H9 (cell line): Measurements from ENCODE around the gene ASCC3. TPM values are rescaled to one million over a fixed set of nuclear protein-coding genes. Genes with fewer than 3 reads are reported as not detected.

Experiments
- DNase-seq: peaks from one replicate; pipeline ENCODE4 v3.0.0-alpha.2; 2017
- H2AFZ ChIP-seq: one replicate; pipeline ENCODE4 v1.6.1; 2013; ENCODE audit warnings: mild to moderate bottlenecking, low read length, control low read depth, moderate library complexity
- H2AK5ac ChIP-seq: 2 replicates; pipeline ENCODE4 v1.6.1; 2013; ENCODE audit warnings: low read length, control low read depth, mixed read lengths; ENCODE audit not compliant: insufficient read length
- H2BK120ac ChIP-seq: one replicate; pipeline ENCODE4 v1.6.1; 2013; ENCODE audit warnings: low read depth, mild to moderate bottlenecking, low read length, control low read depth, inconsistent platforms; ENCODE audit not compliant: poor library complexity, severe bottlenecking
- H2BK12ac ChIP-seq: 2 replicates; pipeline ENCODE4 v1.6.1; 2013; ENCODE audit warnings: low read length, control low read depth, mixed read lengths, low read depth; ENCODE audit not compliant: insufficient read length
- H2BK15ac ChIP-seq: 2 replicates; pipeline ENCODE4 v1.6.1; 2013; ENCODE audit warnings: low read depth, low read length, control low read depth
- H2BK20ac ChIP-seq: one replicate; pipeline ENCODE4 v1.6.1; 2013; ENCODE audit warnings: low read depth, mild to moderate bottlenecking, low read length, control low read depth, inconsistent platforms; ENCODE audit not compliant: poor library complexity, severe bottlenecking
- H2BK5ac ChIP-seq: 2 replicates; pipeline ENCODE4 v1.6.1; 2013; ENCODE audit warnings: low read length, control low read depth, mixed read lengths; ENCODE audit not compliant: insufficient read length
- H3K14ac ChIP-seq: 2 replicates; pipeline ENCODE4 v1.6.1; 2013; ENCODE audit warnings: low read length, control low read depth; ENCODE audit not compliant: insufficient read depth
- H3K18ac ChIP-seq: 2 replicates; pipeline ENCODE4 v1.6.1; 2013; ENCODE audit warnings: low read depth, mild to moderate bottlenecking, mixed read lengths, low read length, control low read depth; ENCODE audit not compliant: insufficient read length
- H3K23ac ChIP-seq: 2 replicates; pipeline ENCODE4 v1.6.1; 2013; ENCODE audit warnings: low read length, control low read depth, mixed read lengths, low read depth; ENCODE audit not compliant: insufficient read length
- H3K23me2 ChIP-seq: 2 replicates; pipeline ENCODE4 v1.6.1; 2013; ENCODE audit warnings: low read depth, mild to moderate bottlenecking, mixed read lengths, low read length, control low read depth; ENCODE audit not compliant: insufficient read length, poor library complexity, severe bottlenecking
- H3K27ac ChIP-seq: 2 replicates; pipeline ENCODE4 v1.5.1; 2013; ENCODE audit warnings: low read length, control low read depth, mixed read lengths, low read depth; ENCODE audit not compliant: insufficient read length
- H3K27me3 ChIP-seq: 2 replicates; pipeline ENCODE4 v1.6.1; 2013; ENCODE audit warnings: low read length, control low read depth, inconsistent platforms; ENCODE audit not compliant: insufficient read depth
- H3K4ac ChIP-seq: 2 replicates; pipeline ENCODE4 v1.6.1; 2013; ENCODE audit warnings: low read depth, mild to moderate bottlenecking, control low read depth, inconsistent platforms, low read length, moderate library complexity
- H3K4me1 ChIP-seq: 2 replicates; pipeline ENCODE4 v1.6.1; 2013; ENCODE audit warnings: low read length, control low read depth, inconsistent platforms; ENCODE audit not compliant: insufficient read depth
- H3K4me2 ChIP-seq: 2 replicates; pipeline ENCODE4 v1.6.1; 2013; ENCODE audit warnings: low read length, control low read depth, mixed read lengths; ENCODE audit not compliant: insufficient read length, insufficient read depth
- H3K56ac ChIP-seq: 2 replicates; pipeline ENCODE4 v1.6.1; 2013; ENCODE audit warnings: low read depth, mild to moderate bottlenecking, mixed read lengths, low read length, control low read depth; ENCODE audit not compliant: insufficient read length
- H3K79me1 ChIP-seq: 2 replicates; pipeline ENCODE4 v1.6.1; 2013; ENCODE audit warnings: low read depth, mild to moderate bottlenecking, moderate library complexity, low read length, control low read depth, inconsistent platforms; ENCODE audit not compliant: insufficient read depth, poor library complexity, severe bottlenecking
- H3K79me2 ChIP-seq: 2 replicates; pipeline ENCODE4 v1.6.1; 2013; ENCODE audit warnings: low read length, control low read depth, inconsistent platforms; ENCODE audit not compliant: insufficient read depth
- H3K9ac ChIP-seq: 2 replicates; pipeline ENCODE4 v1.6.1; 2013; ENCODE audit warnings: low read length, control low read depth, mixed read lengths; ENCODE audit not compliant: insufficient read length; ENCODE audit errors: extremely low read depth
- H3K9me3 ChIP-seq: one replicate; pipeline ENCODE4 v1.6.1; 2013; ENCODE audit warnings: low read depth, low read length, inconsistent platforms; ENCODE audit not compliant: control insufficient read depth
- H3T11ph ChIP-seq: one replicate; pipeline ENCODE4 v1.6.1; 2013; ENCODE audit warnings: mild to moderate bottlenecking, low read length, control low read depth, inconsistent platforms
- H4K20me1 ChIP-seq: one replicate; pipeline ENCODE4 v1.6.1; 2013; ENCODE audit not compliant: control insufficient read depth, insufficient read length, insufficient read depth
- H4K5ac ChIP-seq: 2 replicates; pipeline ENCODE4 v1.6.1; 2013; ENCODE audit warnings: low read depth, mild to moderate bottlenecking, mixed read lengths, low read length, control low read depth; ENCODE audit not compliant: insufficient read length
- H4K8ac ChIP-seq: replicated peaks from 2 replicates; pipeline ENCODE4 v1.6.1; 2013; ENCODE audit warnings: low read length, control low read depth, mixed read lengths, low read depth; ENCODE audit not compliant: insufficient read length
- H4K91ac ChIP-seq: 2 replicates; pipeline ENCODE4 v1.6.1; 2013; ENCODE audit warnings: low read depth, mild to moderate bottlenecking, moderate library complexity, mixed read lengths, low read length, control low read depth; ENCODE audit not compliant: insufficient read length
- H3K27ac Mint-ChIP-seq, 3 experiments: 2 replicates in 2 of 3; 3 replicates in 1 of 3; pipeline ENCODE4 v1.8.0; 2020 to 2021; ENCODE audit warnings: mixed read lengths in 3 of 3, mild to moderate bottlenecking in 1 of 3, moderate library complexity in 1 of 3
- H3K27me3 Mint-ChIP-seq: 2 replicates; pipeline ENCODE4 v1.8.0; 2021; ENCODE audit warnings: low read depth, mild to moderate bottlenecking, moderate library complexity, mixed read lengths
- H3K36me3 Mint-ChIP-seq, 3 experiments: 2 replicates in 2 of 3; 3 replicates in 1 of 3; pipeline ENCODE4 v1.8.0; 2020 to 2021; ENCODE audit warnings: low read depth in 3 of 3, mixed read lengths in 3 of 3; ENCODE audit not compliant: insufficient read depth in 1 of 3
- H3K4me1 Mint-ChIP-seq, 2 experiments: 2 replicates each; pipeline ENCODE4 v1.8.0; 2020; ENCODE audit warnings: mixed read lengths in 2 of 2
- H3K4me3 Mint-ChIP-seq, 2 experiments: 2 replicates in 1 of 2; 3 replicates in 1 of 2; pipeline ENCODE4 v1.8.0; 2020 to 2021; ENCODE audit warnings: mild to moderate bottlenecking in 2 of 2, mixed read lengths in 2 of 2, moderate library complexity in 1 of 2
- H3K9me3 Mint-ChIP-seq, 2 experiments: 2 replicates in 1 of 2; 3 replicates in 1 of 2; pipeline ENCODE4 v1.8.0; 2020; ENCODE audit warnings: mild to moderate bottlenecking in 2 of 2, mixed read lengths in 2 of 2, moderate library complexity in 1 of 2
- WGBS: extraction: QIAGEN DNeasy Blood & Tissue Kit; methylation state at CpG from one replicate; pipeline ENCODE4 v1.1.7; 2013; ENCODE audit warnings: missing lambda C conversion rate, low lambda C conversion rate, mixed read lengths; ENCODE audit not compliant: insufficient read length; ENCODE audit errors: extremely low coverage; 5-methylcytosine and 5-hydroxymethylcytosine counted together
- total RNA-seq: library from RNA; stranded (reverse); gene quantifications from 2 replicates; pipeline ENCODE4 v1.2.1, GENCODE V29; 2021
- TF ChIP-seq, protein P1 (sequence below): fragments of 200-600 bp; sonication (generic); conservative IDR thresholded peaks from 3 replicates; pipeline ENCODE4 v1.8.0; 2021; ENCODE audit warnings: antibody characterized with exemption, mild to moderate bottlenecking

Gene ASCC3
- total RNA-seq, 1 experiment from 2014 or later, result 63.8 TPM

DNA sequence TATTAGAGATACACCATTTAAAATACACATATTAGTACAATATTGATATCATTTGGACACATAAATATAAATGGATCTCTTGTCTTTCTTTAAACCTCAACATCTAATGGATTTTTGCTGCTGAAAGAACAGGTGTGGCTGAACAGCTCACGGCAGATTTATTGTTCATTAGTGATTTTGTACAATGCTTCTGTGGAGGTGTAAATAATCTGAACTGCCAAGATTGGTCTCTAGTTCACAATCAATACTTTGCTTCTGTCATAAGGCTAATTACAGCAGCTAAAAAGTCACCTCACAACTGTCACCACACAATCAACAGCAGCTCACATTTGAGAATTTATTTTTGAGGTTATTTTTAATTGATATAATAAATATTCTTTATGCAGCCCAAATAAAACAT is 254.4 kb downstream of the ASCC3 start:
- H3K79me2 ChIP-seq, result no peaks in the 10 kb centered on the region
- H3K36me3 Mint-ChIP-seq, result peaks cover 6 to 21% (median 7%) of the 10 kb centered on the region in 3 experiments; a peak in 6 of 7 replicates
- H2BK5ac ChIP-seq, result no peak overlapping the region
- H3K4me1 ChIP-seq, result no peaks in the 10 kb centered on the region
- no peak overlapping the region for H4K5ac ChIP-seq
- H3K9me3 ChIP-seq, result no peaks in the 10 kb centered on the region
- H3K23me2 ChIP-seq, result no peaks in the 10 kb centered on the region
- TF ChIP-seq, protein P1, sequence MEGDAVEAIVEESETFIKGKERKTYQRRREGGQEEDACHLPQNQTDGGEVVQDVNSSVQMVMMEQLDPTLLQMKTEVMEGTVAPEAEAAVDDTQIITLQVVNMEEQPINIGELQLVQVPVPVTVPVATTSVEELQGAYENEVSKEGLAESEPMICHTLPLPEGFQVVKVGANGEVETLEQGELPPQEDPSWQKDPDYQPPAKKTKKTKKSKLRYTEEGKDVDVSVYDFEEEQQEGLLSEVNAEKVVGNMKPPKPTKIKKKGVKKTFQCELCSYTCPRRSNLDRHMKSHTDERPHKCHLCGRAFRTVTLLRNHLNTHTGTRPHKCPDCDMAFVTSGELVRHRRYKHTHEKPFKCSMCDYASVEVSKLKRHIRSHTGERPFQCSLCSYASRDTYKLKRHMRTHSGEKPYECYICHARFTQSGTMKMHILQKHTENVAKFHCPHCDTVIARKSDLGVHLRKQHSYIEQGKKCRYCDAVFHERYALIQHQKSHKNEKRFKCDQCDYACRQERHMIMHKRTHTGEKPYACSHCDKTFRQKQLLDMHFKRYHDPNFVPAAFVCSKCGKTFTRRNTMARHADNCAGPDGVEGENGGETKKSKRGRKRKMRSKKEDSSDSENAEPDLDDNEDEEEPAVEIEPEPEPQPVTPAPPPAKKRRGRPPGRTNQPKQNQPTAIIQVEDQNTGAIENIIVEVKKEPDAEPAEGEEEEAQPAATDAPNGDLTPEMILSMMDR, result no peak
- H3K23ac ChIP-seq, result no peak overlapping the region
- H3K27ac ChIP-seq, result no peak overlapping the region
- H4K8ac ChIP-seq, result no peak overlapping the region
- H3K14ac ChIP-seq, result no peak overlapping the region
- H3K18ac ChIP-seq, result no peak overlapping the region
- no peak for DNase-seq
- no peak overlapping the region for H2BK15ac ChIP-seq
- no peaks in the 10 kb centered on the region for H4K20me1 ChIP-seq
- H4K91ac ChIP-seq, result no peak overlapping the region
- no peak overlapping the region for H2AK5ac ChIP-seq
- no peak overlapping the region for H3K4me2 ChIP-seq
- H3K79me1 ChIP-seq, result no peaks in the 10 kb centered on the region
- H3K27me3 Mint-ChIP-seq, result no peaks in the 10 kb centered on the region
- no peak overlapping the region for H3K27ac Mint-ChIP-seq
- no peak overlapping the region for H2BK20ac ChIP-seq
- H3T11ph ChIP-seq, result no peak overlapping the region
- no peaks in the 10 kb centered on the region for H3K27me3 ChIP-seq
- H2BK120ac ChIP-seq, result no peak overlapping the region
- H3K4me1 Mint-ChIP-seq, result no peaks in the 10 kb centered on the region
- H3K9ac ChIP-seq, result no peak overlapping the region
- H2AFZ ChIP-seq, result no peak overlapping the region
- peaks cover 4 to 7% of the 10 kb centered on the region in 2 experiments; a peak in 3 of 5 replicates for H3K9me3 Mint-ChIP-seq
- H2BK12ac ChIP-seq, result no peak overlapping the region
- H3K4me3 Mint-ChIP-seq, result no peak overlapping the region
- no peak overlapping the region for H3K56ac ChIP-seq
- H3K4ac ChIP-seq, result no peak overlapping the region
- no CpG with 5 or more reads among the region's 1 CpG for WGBS
